ENCODE measurements around the gene CD79A.

CD79A gene

GRCh38 chr19:41903193-41903953, 26.3 kb downstream of the CD79A start:
- in situ Hi-C loops (cut with MboI; ENCODE audit: low sequenced_read_pairs, unreplicated experiment): no loop called here
- DNase-seq (ENCODE audit: low spot score): no peak
- TF ChIP-seq CTCF (IDR thresholded peaks at IDR 0.05; ENCODE audit: borderline replicate concordance, control extremely low read depth, extremely low read depth, insufficient read depth, missing control alignments): no peak

GRCh38 chr19:41904118-41904870, 27.2 kb downstream of the CD79A start:
- no peak for TF ChIP-seq CTCF (IDR thresholded peaks at IDR 0.05; ENCODE audit: borderline replicate concordance, control extremely low read depth, extremely low read depth, insufficient read depth, missing control alignments)
- no peak for DNase-seq (ENCODE audit: low spot score)
- in situ Hi-C loops (cut with MboI; ENCODE audit: low sequenced_read_pairs, unreplicated experiment): no loop called here

- DNase-seq (ENCODE audit: low spot score): no peak
- TF ChIP-seq CTCF (IDR thresholded peaks at IDR 0.05; ENCODE audit: borderline replicate concordance, control extremely low read depth, extremely low read depth, insufficient read depth, missing control alignments): no peak
- in situ Hi-C loops (cut with MboI; ENCODE audit: low sequenced_read_pairs, unreplicated experiment): no loop called here
Measured at GRCh38 chr19:41905273-41906002, 28.4 kb downstream of the CD79A start.

- TF ChIP-seq CTCF (IDR thresholded peaks at IDR 0.05; ENCODE audit: borderline replicate concordance, control extremely low read depth, extremely low read depth, insufficient read depth, missing control alignments): no peak
- in situ Hi-C loops (cut with MboI; ENCODE audit: low sequenced_read_pairs, unreplicated experiment): no loop called here
- DNase-seq (ENCODE audit: low spot score): no peak
Measured at GRCh38 chr19:41906271-41906670, 29.2 kb downstream of the CD79A start.

- DNase-seq (ENCODE audit: low spot score): no peak
- TF ChIP-seq CTCF (IDR thresholded peaks at IDR 0.05; ENCODE audit: borderline replicate concordance, control extremely low read depth, extremely low read depth, insufficient read depth, missing control alignments): no peak
- in situ Hi-C loops (cut with MboI; ENCODE audit: low sequenced_read_pairs, unreplicated experiment): no loop called here
Measured at GRCh38 chr19:41906916-41907680, 30.0 kb downstream of the CD79A start.
